Progenitor cell of endocrine pancreas (in vitro differentiated cells): ENCODE measurements around the gene KIAA1586. TPM values are rescaled to one million over a fixed set of nuclear protein-coding genes. Genes with fewer than 3 reads are reported as not detected.
"Not testable (repeated sequence)": the region's sequence is repeated elsewhere in the genome, so short reads cannot be mapped to it uniquely, and the experiment has no call there.

Experiments
- DNase-seq: peaks from one replicate; pipeline ENCODE4 v3.0.0; 2021; ENCODE audit warnings: low spot score; ENCODE audit not compliant: unreplicated experiment
- H3K27ac Mint-ChIP-seq: 2 replicates; pipeline ENCODE4 v1.8.0; 2021; ENCODE audit warnings: mild to moderate bottlenecking, moderate library complexity, mixed read lengths
- H3K27me3 Mint-ChIP-seq: 2 replicates; pipeline ENCODE4 v1.8.0; 2021; ENCODE audit warnings: mixed read lengths
- H3K36me3 Mint-ChIP-seq: 2 replicates; pipeline ENCODE4 v1.8.0; 2022; ENCODE audit warnings: mixed read lengths; ENCODE audit not compliant: insufficient read depth
- H3K4me1 Mint-ChIP-seq: 2 replicates; pipeline ENCODE4 v1.8.0; 2021; ENCODE audit warnings: low read depth, mixed read lengths
- H3K4me3 Mint-ChIP-seq: 2 replicates; pipeline ENCODE4 v1.8.0; 2021; ENCODE audit warnings: low read depth, mild to moderate bottlenecking, moderate library complexity, mixed read lengths
- H3K9me3 Mint-ChIP-seq: 2 replicates; pipeline ENCODE4 v1.8.0; 2021; ENCODE audit warnings: low read depth, mixed read lengths
- CTCF ChIP-seq: fragments of 200-600 bp; sonication (generic); IDR thresholded peaks from one replicate; pipeline ENCODE4 v1.5.0; 2021; ENCODE audit warnings: antibody characterized with exemption, mild to moderate bottlenecking; ENCODE audit not compliant: unreplicated experiment
- long read RNA-seq: library from polyadenylated mRNA; unstranded; transcript quantifications from one replicate; pipeline ENCODE4 v2.0.0, GENCODE V29; 2020
- total RNA-seq: library from RNA; stranded (reverse); gene quantifications from 2 replicates; pipeline ENCODE4 v1.2.1, GENCODE V29; 2021

Gene KIAA1586
- total RNA-seq, result 22.0 and 23.0 TPM in 2 replicates
- long read RNA-seq, transcript KIAA1586-201 (4 exons, 2,933 nt), result major isoform, 40 of 52 reads
- long read RNA-seq, partial matches to known transcripts, result 3 of 52 reads
- long read RNA-seq, other reads (novel, unspliced or antisense), result 5 of 52 reads

- peak; percentile 63 for DNase-seq
- H3K9me3 Mint-ChIP-seq, result not testable (repeated sequence)
- Mint-ChIP-seq H3K4me1 (peaks cover 19% of the 10 kb centered on the region), H3K36me3 (peaks cover 17% of the 10 kb centered on the region), H3K4me3 (peak within 1 kb of the TSS; percentile 92), H3K27me3 (peaks cover 24% of the 10 kb centered on the region), H3K27ac (peak within 1 kb of the TSS; percentile 98)
Measured at GRCh38 chr6:57046332-57047256, at the start of gene KIAA1586. TSS of gene KIAA1586 (plus strand) at chr6:57046693. CDS start at chr6:57046756, 63 bp downstream.

GRCh38 chr6:56999049-56999448, 47.4 kb upstream of the KIAA1586 start:
- H3K27me3 Mint-ChIP-seq, result no peaks in the 10 kb centered on the region
- peaks cover 12% of the 10 kb centered on the region for H3K9me3 Mint-ChIP-seq
- H3K4me1 Mint-ChIP-seq, result peaks cover 3% of the 10 kb centered on the region
- H3K27ac Mint-ChIP-seq, result no peak overlapping the region
- no peak overlapping the region for H3K4me3 Mint-ChIP-seq
- TF ChIP-seq CTCF, result no peak
- H3K36me3 Mint-ChIP-seq, result peaks cover 2% of the 10 kb centered on the region
- no peak for DNase-seq

DNA sequence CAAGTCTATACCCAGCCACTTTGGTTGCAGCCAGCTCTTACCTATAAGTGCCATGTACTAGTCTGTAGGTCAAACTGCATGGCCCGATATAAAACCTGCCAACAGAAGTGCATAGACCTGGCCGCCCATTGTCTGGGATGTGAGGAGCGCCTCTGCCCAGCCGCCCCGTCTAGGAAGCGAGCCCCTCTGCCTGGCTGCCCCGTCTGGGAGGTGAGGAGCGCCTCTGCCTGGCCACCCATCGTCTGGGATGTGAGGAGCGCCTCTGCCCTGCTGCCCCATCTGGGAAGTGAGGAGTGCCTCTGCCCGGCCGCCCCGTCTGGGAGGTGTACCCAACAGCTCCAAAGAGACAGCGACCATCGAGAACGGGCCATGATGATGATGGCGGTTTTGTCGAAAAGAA, 46.7 kb upstream of the KIAA1586 start:
- not testable (repeated sequence) for H3K36me3 Mint-ChIP-seq, H3K4me3 Mint-ChIP-seq, H3K27me3 Mint-ChIP-seq, H3K27ac Mint-ChIP-seq, H3K4me1 Mint-ChIP-seq, DNase-seq
- peaks cover 12% of the 10 kb centered on the region for H3K9me3 Mint-ChIP-seq

- TF ChIP-seq CTCF, result no peak
- Mint-ChIP-seq H3K4me1 (no peaks in the 10 kb centered on the region), H3K27ac (no peak overlapping the region), H3K36me3 (peaks cover 2% of the 10 kb centered on the region), H3K9me3 (peaks cover 5% of the 10 kb centered on the region), H3K27me3 (no peaks in the 10 kb centered on the region), H3K4me3 (no peak overlapping the region)
- no peak for DNase-seq
Measured at GRCh38 chr6:57002197-57002596, 44.3 kb upstream of the KIAA1586 start.

DNA sequence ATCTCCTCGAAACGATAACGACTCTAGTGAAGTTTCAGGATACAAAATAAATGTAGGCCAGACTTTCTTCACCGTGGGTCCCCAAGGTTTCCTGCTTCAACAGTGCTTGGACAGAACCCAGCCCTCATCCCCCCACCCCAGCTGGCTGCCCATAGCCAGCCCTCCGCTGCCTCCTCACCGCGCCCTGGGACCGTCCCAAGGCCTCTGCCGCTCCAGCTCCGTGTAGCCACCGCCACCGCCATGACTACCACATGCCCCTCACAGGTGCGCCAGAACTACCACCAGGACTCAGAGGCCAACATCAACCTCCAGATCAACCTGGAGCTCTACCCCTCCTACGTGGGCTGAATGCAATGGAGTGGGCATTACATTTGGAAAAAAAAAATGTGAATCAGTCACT, 42.2 kb upstream of the KIAA1586 start:
- Mint-ChIP-seq H3K4me1 (no peaks in the 10 kb centered on the region), H3K36me3 (no peaks in the 10 kb centered on the region), H3K4me3 (no peak overlapping the region), H3K27ac (no peak overlapping the region), H3K9me3 (no peaks in the 10 kb centered on the region), H3K27me3 (no peaks in the 10 kb centered on the region)
- no peak for TF ChIP-seq CTCF
- no peak for DNase-seq

GRCh38 chr6:57006101-57006500, 40.4 kb upstream of the KIAA1586 start:
- Mint-ChIP-seq H3K27me3 (no peaks in the 10 kb centered on the region), H3K9me3 (no peaks in the 10 kb centered on the region), H3K4me1 (no peaks in the 10 kb centered on the region), H3K4me3 (no peak overlapping the region), H3K27ac (no peak overlapping the region), H3K36me3 (no peaks in the 10 kb centered on the region)
- no peak for TF ChIP-seq CTCF
- DNase-seq, result no peak

- not testable (repeated sequence) for DNase-seq, H3K9me3 Mint-ChIP-seq, H3K4me1 Mint-ChIP-seq, H3K27me3 Mint-ChIP-seq, H3K27ac Mint-ChIP-seq, H3K36me3 Mint-ChIP-seq, H3K4me3 Mint-ChIP-seq
Measured at GRCh38 chr6:57008069-57008468, 38.4 kb upstream of the KIAA1586 start.
